Measurements from ENCODE around the gene ZNF614. TPM values are rescaled to one million over a fixed set of nuclear protein-coding genes. Genes with fewer than 3 reads are reported as not detected.
A peak's percentile ranks its signal among the peaks of the same experiment; 100 is the strongest.
"Not testable (repeated sequence)": the region's sequence is repeated elsewhere in the genome, so short reads cannot be mapped to it uniquely, and the experiment has no call there.

The ZNF614 gene
- 10 to 100 TPM in 1 of 2 donors, 1 to 10 TPM in 1; 7.2 to 14.7 TPM for total RNA-seq

GRCh38 chr19:52028027-52028779 is at the start of gene ZNF614:
Gene ZNF614, minus strand, starts transcription at chr19:52028379. Its CDS starts 2,634 bp downstream, at chr19:52025745.
- H3K27ac Mint-ChIP-seq: peak within 1 kb of the TSS; percentile 92 to 94
- H3K27me3 Mint-ChIP-seq: no peaks in the 10 kb centered on the region
- H3K4me1 Mint-ChIP-seq (ENCODE audit: low read depth in 2 of 2): peaks cover 24 to 28% of the 10 kb centered on the region in 2 donors
- ATAC-seq (peak; percentile 97), DNase-seq (ENCODE audit: low spot score) (peak; percentile 88)
- H3K9me3 Mint-ChIP-seq: peaks cover 17% of the 10 kb centered on the region
- H3K36me3 Mint-ChIP-seq: peaks cover 77% of the 10 kb centered on the region
- H3K4me3 Mint-ChIP-seq: peak within 1 kb of the TSS; percentile 98

- no peak for ATAC-seq
- no peak for DNase-seq (ENCODE audit: low spot score)
- no peak overlapping the region for H3K27ac Mint-ChIP-seq
- peaks cover 80% of the 10 kb centered on the region for H3K36me3 Mint-ChIP-seq
- H3K27me3 Mint-ChIP-seq: no peaks in the 10 kb centered on the region
- no peak overlapping the region for H3K4me3 Mint-ChIP-seq
- H3K4me1 Mint-ChIP-seq (ENCODE audit: low read depth in 2 of 2): peaks cover 3 to 6% of the 10 kb centered on the region in 2 donors
- H3K9me3 Mint-ChIP-seq: peaks cover 40% of the 10 kb centered on the region
Observed at GRCh38 chr19:52070496-52070895, 42.3 kb upstream of the ZNF614 start.

- no peak for ATAC-seq
- no peak overlapping the region for H3K4me3 Mint-ChIP-seq
- peaks cover 78% of the 10 kb centered on the region for H3K36me3 Mint-ChIP-seq
- peaks cover 37% of the 10 kb centered on the region for H3K9me3 Mint-ChIP-seq
- no peak overlapping the region for H3K27ac Mint-ChIP-seq
- H3K4me1 Mint-ChIP-seq (ENCODE audit: low read depth in 2 of 2): peaks cover 3 to 6% of the 10 kb centered on the region in 2 donors
- DNase-seq (ENCODE audit: low spot score): no peak
- no peaks in the 10 kb centered on the region for H3K27me3 Mint-ChIP-seq
Observed at GRCh38 chr19:52069653-52070052, 41.5 kb upstream of the ZNF614 start.

- peaks cover 3 to 6% of the 10 kb centered on the region in 2 donors for H3K4me1 Mint-ChIP-seq (ENCODE audit: low read depth in 2 of 2)
- H3K27ac Mint-ChIP-seq: no peak overlapping the region
- ATAC-seq (no peak), DNase-seq (ENCODE audit: low spot score) (no peak)
- no peak overlapping the region for H3K4me3 Mint-ChIP-seq
- H3K27me3 Mint-ChIP-seq: no peaks in the 10 kb centered on the region
- peaks cover 36% of the 10 kb centered on the region for H3K9me3 Mint-ChIP-seq
- H3K36me3 Mint-ChIP-seq: peaks cover 59% of the 10 kb centered on the region
Observed at GRCh38 chr19:52066258-52066863, 38.2 kb upstream of the ZNF614 start.

- peaks cover 3 to 6% of the 10 kb centered on the region in 2 donors for H3K4me1 Mint-ChIP-seq (ENCODE audit: low read depth in 2 of 2)
- H3K9me3 Mint-ChIP-seq: peaks cover 35% of the 10 kb centered on the region
- peaks cover 59% of the 10 kb centered on the region for H3K36me3 Mint-ChIP-seq
- ATAC-seq (no peak), DNase-seq (ENCODE audit: low spot score) (no peak)
- H3K4me3 Mint-ChIP-seq: no peak overlapping the region
- H3K27me3 Mint-ChIP-seq: no peaks in the 10 kb centered on the region
- no peak overlapping the region for H3K27ac Mint-ChIP-seq
Observed at GRCh38 chr19:52065399-52065798, 37.2 kb upstream of the ZNF614 start.

- Mint-ChIP-seq H3K36me3 (peaks cover 73% of the 10 kb centered on the region), H3K9me3 (peaks cover 36% of the 10 kb centered on the region)
- not testable (repeated sequence) for H3K4me1 Mint-ChIP-seq (ENCODE audit: low read depth in 2 of 2); ATAC-seq; H3K27me3 Mint-ChIP-seq; H3K27ac Mint-ChIP-seq; H3K4me3 Mint-ChIP-seq; DNase-seq (ENCODE audit: low spot score)
Observed at GRCh38 chr19:52056480-52056879, 28.3 kb upstream of the ZNF614 start.

- H3K27ac Mint-ChIP-seq; DNase-seq (ENCODE audit: low spot score): not testable (repeated sequence)
- H3K9me3 Mint-ChIP-seq: peaks cover 29% of the 10 kb centered on the region
Observed at GRCh38 chr19:52051736-52052135, 23.6 kb upstream of the ZNF614 start.

GRCh38 chr19:52048555-52049501 is 20.6 kb upstream of the ZNF614 start, which contains the start of gene ZNF432:
Gene ZNF432, minus strand, starts transcription at chr19:52048838. Its CDS starts 1,970 bp downstream, at chr19:52046868.
- ATAC-seq (peak; percentile 96), DNase-seq (ENCODE audit: low spot score) (peak; percentile 86)
- Mint-ChIP-seq H3K27ac (peak within 1 kb of the TSS; percentile 97 to 99), H3K36me3 (peaks cover 67% of the 10 kb centered on the region), H3K27me3 (no peaks in the 10 kb centered on the region), H3K4me3 (peak within 1 kb of the TSS; percentile 99), H3K4me1 (ENCODE audit: low read depth in 2 of 2) (peaks cover 24 to 26% of the 10 kb centered on the region in 2 donors), H3K9me3 (peaks cover 13% of the 10 kb centered on the region)

More at GRCh38 chr19:52051736-52052135, 23.6 kb upstream of the ZNF614 start:
- not testable (repeated sequence) for H3K27me3 Mint-ChIP-seq, H3K4me3 Mint-ChIP-seq, ATAC-seq
- Mint-ChIP-seq H3K36me3 (peaks cover 75% of the 10 kb centered on the region), H3K4me1 (ENCODE audit: low read depth in 2 of 2) (peaks cover 26% of the 10 kb centered on the region in 2 donors)

GRCh38 chr19:52039169-52039568 is 11.0 kb upstream of the ZNF614 start:
- peaks cover 33% of the 10 kb centered on the region for H3K9me3 Mint-ChIP-seq
- peaks cover 82% of the 10 kb centered on the region for H3K36me3 Mint-ChIP-seq
- peaks cover 0 to 5% of the 10 kb centered on the region in 2 donors for H3K4me1 Mint-ChIP-seq (ENCODE audit: low read depth in 2 of 2)
- DNase-seq (ENCODE audit: low spot score) (no peak), ATAC-seq (no peak)
- H3K27me3 Mint-ChIP-seq: no peaks in the 10 kb centered on the region
- no peak overlapping the region for H3K27ac Mint-ChIP-seq
- no peak overlapping the region for H3K4me3 Mint-ChIP-seq

- H3K4me3 Mint-ChIP-seq: no peak overlapping the region
- peaks cover 0 to 2% of the 10 kb centered on the region in 2 donors for H3K4me1 Mint-ChIP-seq (ENCODE audit: low read depth in 2 of 2)
- H3K36me3 Mint-ChIP-seq: peaks cover 77% of the 10 kb centered on the region
- H3K27me3 Mint-ChIP-seq: no peaks in the 10 kb centered on the region
- DNase-seq (ENCODE audit: low spot score) (no peak), ATAC-seq (no peak)
- peaks cover 35% of the 10 kb centered on the region for H3K9me3 Mint-ChIP-seq
- H3K27ac Mint-ChIP-seq: no peak overlapping the region
Observed at GRCh38 chr19:52034051-52034728, 6.0 kb upstream of the ZNF614 start.

- peaks cover 77% of the 10 kb centered on the region for H3K36me3 Mint-ChIP-seq
- peak in 1 of 2 donors; percentile 36 for ATAC-seq
Observed at GRCh38 chr19:52028780-52029123, 573 bp upstream of the ZNF614 start.

GRCh38 chr19:52026255-52026990 is 1.8 kb downstream of the ZNF614 start:
- Mint-ChIP-seq H3K9me3 (peaks cover 20% of the 10 kb centered on the region), H3K4me1 (ENCODE audit: low read depth in 2 of 2) (peaks cover 24 to 28% of the 10 kb centered on the region in 2 donors), H3K36me3 (peaks cover 82% of the 10 kb centered on the region)
- H3K4me3 Mint-ChIP-seq; ATAC-seq; H3K27ac Mint-ChIP-seq; H3K27me3 Mint-ChIP-seq; DNase-seq (ENCODE audit: low spot score): not testable (repeated sequence)

More at GRCh38 chr19:52028780-52029123, 573 bp upstream of the ZNF614 start:
- Mint-ChIP-seq H3K27me3 (no peaks in the 10 kb centered on the region), H3K4me1 (ENCODE audit: low read depth in 2 of 2) (peaks cover 24 to 28% of the 10 kb centered on the region in 2 donors), H3K9me3 (peaks cover 17% of the 10 kb centered on the region), H3K4me3 (peak overlapping the region; percentile 98), H3K27ac (peak overlapping the region; percentile 92 to 94)
- no peak for DNase-seq (ENCODE audit: low spot score)
